ENCODE results near the gene IGFBP2.

DNA sequence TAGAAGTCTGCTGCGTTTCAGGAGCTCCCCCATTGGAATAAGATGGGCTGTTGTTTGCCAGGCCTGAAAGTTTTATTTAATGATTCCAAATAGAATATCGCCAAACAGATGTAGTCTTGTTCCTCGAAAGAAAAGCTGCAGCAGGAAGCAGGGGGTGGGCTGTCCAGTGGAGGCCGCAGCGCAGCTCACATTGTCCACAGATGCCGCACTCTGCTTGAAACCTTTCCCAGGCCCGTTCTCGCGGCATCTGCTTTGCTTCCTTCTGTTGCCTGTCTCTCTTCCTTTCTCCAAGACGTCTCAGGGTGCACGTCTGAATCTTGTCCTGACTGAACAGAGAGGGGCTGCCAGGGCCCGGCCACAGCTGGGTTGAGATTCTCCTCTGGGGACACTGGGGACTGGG lies 12.4 kb upstream of the IGFBP2 start:
- TF ChIP-seq TCF12 (IDR thresholded peaks at IDR 0.05; ENCODE audit: low read depth, low read length) (no peak), NRF1 (IDR thresholded peaks at IDR 0.05; ENCODE audit: low read depth, low read length) (no peak), POLR2A (IDR thresholded peaks at IDR 0.05; ENCODE audit: control extremely low read depth in 1 of 2, low read depth in 2 of 2, low read length in 2 of 2) (no peak), YY1 (IDR thresholded peaks at IDR 0.05; ENCODE audit: low read depth, low read length) (no peak)
- TF ChIP-seq, protein P1, sequence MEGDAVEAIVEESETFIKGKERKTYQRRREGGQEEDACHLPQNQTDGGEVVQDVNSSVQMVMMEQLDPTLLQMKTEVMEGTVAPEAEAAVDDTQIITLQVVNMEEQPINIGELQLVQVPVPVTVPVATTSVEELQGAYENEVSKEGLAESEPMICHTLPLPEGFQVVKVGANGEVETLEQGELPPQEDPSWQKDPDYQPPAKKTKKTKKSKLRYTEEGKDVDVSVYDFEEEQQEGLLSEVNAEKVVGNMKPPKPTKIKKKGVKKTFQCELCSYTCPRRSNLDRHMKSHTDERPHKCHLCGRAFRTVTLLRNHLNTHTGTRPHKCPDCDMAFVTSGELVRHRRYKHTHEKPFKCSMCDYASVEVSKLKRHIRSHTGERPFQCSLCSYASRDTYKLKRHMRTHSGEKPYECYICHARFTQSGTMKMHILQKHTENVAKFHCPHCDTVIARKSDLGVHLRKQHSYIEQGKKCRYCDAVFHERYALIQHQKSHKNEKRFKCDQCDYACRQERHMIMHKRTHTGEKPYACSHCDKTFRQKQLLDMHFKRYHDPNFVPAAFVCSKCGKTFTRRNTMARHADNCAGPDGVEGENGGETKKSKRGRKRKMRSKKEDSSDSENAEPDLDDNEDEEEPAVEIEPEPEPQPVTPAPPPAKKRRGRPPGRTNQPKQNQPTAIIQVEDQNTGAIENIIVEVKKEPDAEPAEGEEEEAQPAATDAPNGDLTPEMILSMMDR (IDR thresholded peaks at IDR 0.05; ENCODE audit: control extremely low read depth in 1 of 3, insufficient read depth in 1 of 3, low read depth in 1 of 3, low read length in 3 of 3) = no peak

Measured in H1 (cell line).